GM11168 (cell line): Measurements from ENCODE around the gene OR10A7.
"Not testable (repeated sequence)": the region's sequence is repeated elsewhere in the genome, so short reads cannot be mapped to it uniquely, and the experiment has no call there.

Experiments used
- in situ Hi-C: fragments of 300-500 bp; cut with MboI; formaldehyde crosslinking; loops from one replicate; pipeline ENCODE4 v1.12.0; 2022; ENCODE audit warnings: low sequenced_read_pairs; ENCODE audit not compliant: unreplicated experiment

The OR10A7 gene, protein sequence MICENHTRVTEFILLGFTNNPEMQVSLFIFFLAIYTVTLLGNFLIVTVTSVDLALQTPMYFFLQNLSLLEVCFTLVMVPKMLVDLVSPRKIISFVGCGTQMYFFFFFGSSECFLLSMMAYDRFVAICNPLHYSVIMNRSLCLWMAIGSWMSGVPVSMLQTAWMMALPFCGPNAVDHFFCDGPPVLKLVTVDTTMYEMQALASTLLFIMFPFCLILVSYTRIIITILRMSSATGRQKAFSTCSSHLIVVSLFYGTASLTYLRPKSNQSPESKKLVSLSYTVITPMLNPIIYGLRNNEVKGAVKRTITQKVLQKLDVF

GRCh38 chr12:55220725-55221124, at the start of gene OR10A7:
OR10A7 (plus strand) TSS chr12:55221025; CDS start chr12:55221025, 0 bp downstream.
- in situ Hi-C loops, result no loop called here

GRCh38 chr12:55171445-55171844, 49.4 kb upstream of the OR10A7 start:
- in situ Hi-C loops, result no loop called here

GRCh38 chr12:55171846-55172245, 49.0 kb upstream of the OR10A7 start:
- in situ Hi-C loops, result not testable (repeated sequence)

- in situ Hi-C loops, result no loop called here
Observed at GRCh38 chr12:55172686-55173085, 48.1 kb upstream of the OR10A7 start.

GRCh38 chr12:55173456-55173855, 47.4 kb upstream of the OR10A7 start:
- in situ Hi-C loops, result no loop called here

GRCh38 chr12:55188573-55188972, 32.3 kb upstream of the OR10A7 start:
- in situ Hi-C loops, result no loop called here

DNA sequence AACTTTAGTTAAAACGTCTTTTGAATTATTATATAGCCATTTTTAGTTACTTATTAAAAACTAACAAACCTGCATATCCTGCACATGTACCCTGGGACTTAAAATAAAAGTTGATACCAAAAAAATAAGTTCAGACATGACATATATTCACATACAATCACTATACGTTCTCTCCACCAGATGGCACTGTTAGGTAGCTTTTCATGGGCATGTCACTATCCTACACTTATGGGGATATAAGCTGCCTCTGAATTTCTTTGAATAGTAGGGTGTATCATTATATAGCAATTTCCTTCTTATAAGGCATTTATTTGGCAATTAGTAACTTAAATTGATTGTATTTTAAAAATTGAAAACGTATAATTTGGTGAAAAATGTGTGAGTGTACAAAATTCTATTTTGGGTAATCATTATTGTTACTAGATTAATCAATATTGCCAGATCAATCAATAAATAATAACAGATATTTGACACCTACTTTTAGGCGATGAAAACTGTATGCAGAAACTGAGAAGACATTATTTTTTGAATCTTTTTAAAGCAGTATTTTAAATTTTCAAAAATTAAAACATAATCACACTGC, 31.8 kb upstream of the OR10A7 start:
- in situ Hi-C loops, result no loop called here

DNA sequence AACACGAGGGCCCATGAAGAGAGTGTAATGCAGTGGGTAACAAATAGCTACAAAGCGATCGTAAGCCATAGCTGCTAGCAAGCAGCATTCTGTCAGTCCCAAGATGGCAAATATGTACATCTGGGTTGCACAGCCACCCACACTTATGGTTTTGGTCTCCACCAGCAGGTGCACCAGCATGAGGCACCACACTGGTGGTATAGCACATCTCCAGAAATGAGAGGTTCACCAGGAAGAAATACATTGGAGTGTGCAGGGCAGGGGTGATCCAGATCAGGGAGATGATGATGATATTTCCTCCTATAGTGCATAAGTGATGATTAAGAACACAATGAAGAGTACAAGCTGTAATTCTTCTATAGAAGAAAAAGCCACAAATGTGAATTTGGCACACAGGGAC, 26.4 kb upstream of the OR10A7 start:
- in situ Hi-C loops, result loop anchor here (10.0 kb wide), 1 partner anchor 420 kb away; no protein-coding TSS in a partner anchor

- in situ Hi-C loops, result no loop called here
Observed at GRCh38 chr12:55226523-55226922, 5.7 kb downstream of the OR10A7 start.

GRCh38 chr12:55227643-55228042, 6.8 kb downstream of the OR10A7 start:
- in situ Hi-C loops, result no loop called here

GRCh38 chr12:55244309-55244708, 23.5 kb downstream of the OR10A7 start, which contains the start of gene OR6C74:
OR6C74 (plus strand) TSS chr12:55244609; CDS start chr12:55247288, 2,679 bp downstream.
- in situ Hi-C loops, result no loop called here

- in situ Hi-C loops, result no loop called here
Observed at GRCh38 chr12:55246159-55246558, 25.3 kb downstream of the OR10A7 start.

- in situ Hi-C loops, result no loop called here
Observed at GRCh38 chr12:55250944-55251343, 30.1 kb downstream of the OR10A7 start.

DNA sequence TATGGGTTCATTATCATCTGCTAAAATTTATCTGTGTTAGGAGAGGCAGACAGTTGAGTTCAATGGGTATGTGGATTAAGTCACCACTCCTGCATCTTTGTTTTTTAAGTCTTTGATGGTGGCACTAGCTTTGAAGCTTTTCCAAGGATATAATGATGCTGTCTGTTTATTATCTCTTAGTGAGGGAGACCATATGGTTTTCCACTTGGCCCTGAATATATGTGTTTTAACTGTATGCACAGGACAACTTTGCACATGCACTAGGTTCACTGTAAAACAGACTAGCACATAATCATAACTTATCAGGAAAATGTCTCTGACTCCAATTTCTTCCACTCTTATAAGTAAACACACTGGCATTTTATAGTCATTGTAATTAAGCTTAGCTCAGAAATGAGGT, 32.5 kb downstream of the OR10A7 start:
- in situ Hi-C loops, result no loop called here

- in situ Hi-C loops, result no loop called here
Observed at GRCh38 chr12:55256831-55257230, 36.0 kb downstream of the OR10A7 start.

- in situ Hi-C loops, result no loop called here
Observed at GRCh38 chr12:55258303-55258702, 37.5 kb downstream of the OR10A7 start.
